ELF-1 (cell line): ENCODE data around the gene RABGAP1.
A peak's percentile ranks its signal among the peaks of the same experiment; 100 is the strongest.

Experiments used
- DNase-seq: peaks from one replicate; pipeline ENCODE4 v3.0.0-alpha.2; 2016; ENCODE audit warnings: low read depth, low spot score

Gene RABGAP1

DNA sequence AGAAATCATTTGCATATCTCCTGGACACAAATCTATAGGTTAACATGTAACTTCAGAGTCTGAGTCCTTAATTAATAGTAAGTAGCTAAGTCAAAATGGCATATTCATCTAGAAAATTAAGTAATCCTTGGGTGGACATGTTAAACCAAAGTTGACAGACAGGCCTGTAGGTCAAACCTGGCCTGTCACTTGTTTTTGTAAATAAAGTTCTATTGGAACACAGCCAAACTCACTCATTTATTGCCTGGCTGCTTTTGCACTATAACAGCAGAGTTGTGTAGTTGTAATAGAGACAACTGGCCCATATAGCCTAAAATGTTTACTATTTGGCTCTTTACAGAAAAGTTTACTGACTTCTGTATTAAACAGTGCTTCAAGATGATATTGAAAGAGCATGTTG is 68.1 kb downstream of the RABGAP1 start:
- no peak for DNase-seq

DNA sequence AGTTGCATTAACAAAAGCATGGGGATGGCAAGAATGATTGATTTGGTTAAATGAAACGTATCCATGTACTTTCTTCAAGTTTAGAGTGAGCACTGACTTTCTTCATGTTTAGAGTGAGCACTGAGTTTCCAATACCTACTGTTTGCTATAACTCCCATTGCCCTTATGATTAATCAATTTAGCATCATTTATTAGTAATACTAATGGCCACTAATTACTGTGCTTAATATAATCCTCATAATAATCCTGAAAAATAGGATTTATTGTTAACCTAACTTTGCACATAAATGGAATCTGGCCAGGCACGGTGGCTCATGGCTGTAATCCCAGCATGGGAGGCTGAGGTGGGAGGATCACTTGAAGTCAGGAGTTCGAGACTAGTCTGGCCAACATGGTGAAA is 70.6 kb downstream of the RABGAP1 start:
- DNase-seq: no peak

DNA sequence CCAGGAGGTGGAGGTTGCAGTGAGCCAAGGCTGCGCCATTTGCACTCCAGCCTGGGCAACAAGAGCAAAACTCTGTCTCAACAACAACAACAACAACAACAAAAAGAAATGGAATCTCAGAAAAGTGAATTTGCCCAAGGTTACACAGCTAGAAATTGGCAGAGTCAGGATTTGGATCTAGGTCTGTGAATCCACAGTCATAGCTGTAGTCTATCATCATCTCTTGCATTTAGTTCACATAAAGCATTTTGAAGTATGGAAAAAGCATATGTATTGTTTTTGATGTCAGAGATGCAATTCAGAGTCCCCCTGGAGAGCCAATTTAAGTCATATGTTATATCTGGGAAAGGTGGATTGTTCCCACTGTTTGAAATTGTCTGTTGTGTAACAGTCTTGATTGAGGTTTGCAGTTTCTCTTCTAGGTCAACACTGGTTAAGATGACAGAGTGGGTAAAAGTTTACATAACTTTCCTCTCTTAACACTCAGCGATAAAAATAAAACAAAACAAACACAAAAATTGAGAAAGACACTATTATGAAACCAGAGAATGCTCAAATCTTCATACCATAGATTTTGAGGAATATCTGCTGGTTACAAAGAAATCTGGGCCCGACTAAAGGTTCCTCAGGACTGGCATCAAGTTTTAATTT is 71.2 kb downstream of the RABGAP1 start:
- no peak for DNase-seq

DNA sequence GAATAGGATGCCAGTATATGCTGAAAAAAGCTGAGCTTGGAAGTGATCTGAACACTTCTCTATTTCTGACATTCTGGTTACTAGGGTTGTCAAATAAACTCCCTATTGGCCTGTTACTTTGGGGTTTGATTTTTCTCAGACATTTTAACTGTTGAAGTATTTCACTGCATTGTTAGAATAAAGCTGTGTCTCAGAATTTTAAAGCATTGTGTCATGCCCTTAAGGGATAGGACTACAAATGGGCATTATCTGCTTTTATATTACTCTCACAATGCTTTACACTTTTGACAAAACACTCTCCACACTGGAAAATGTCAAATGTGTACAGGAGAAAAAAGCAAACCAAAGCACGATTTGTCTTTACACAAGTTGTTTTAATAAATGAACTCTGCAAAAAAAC is 75.8 kb downstream of the RABGAP1 start:
- no peak for DNase-seq

DNA sequence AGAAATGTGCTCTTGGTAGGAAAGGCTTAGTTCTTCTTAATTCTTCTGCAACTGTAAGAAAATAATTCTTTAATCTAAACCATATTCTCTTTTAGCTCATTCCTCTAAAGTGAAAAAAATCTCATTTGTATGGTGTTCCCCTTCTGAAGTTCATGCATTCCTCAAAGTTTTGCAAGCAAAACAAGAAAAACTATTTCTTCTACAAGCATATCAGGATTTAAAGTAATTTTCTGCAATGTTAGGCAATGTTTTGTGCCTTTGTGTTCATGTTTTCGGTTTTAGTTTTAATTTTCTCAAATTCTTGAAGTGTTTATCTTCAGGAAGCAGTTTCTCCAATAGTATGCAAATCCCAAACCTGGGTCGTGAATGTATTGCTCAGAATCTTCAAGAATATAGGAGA is 80.0 kb downstream of the RABGAP1 start:
- DNase-seq: no peak

DNA sequence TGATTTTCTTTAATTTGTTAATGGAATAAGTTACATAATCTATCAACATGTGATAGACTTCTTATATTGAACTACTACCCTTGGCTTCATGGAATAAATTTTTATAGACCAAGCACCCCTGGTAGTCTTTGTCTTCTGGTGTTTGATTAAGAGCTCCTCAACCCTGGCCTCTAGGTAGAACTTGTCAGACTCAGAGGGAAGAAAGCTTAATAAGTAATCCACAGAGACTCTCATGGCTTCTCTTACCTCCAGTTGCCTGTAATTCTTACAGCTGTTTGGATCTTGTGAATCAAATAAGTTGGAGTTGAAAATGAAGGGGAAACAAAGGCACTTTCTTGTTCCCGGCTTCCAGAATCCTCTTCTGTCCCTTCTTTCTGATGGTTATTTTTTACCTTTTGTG is 85.6 kb downstream of the RABGAP1 start:
- DNase-seq: no peak

DNA sequence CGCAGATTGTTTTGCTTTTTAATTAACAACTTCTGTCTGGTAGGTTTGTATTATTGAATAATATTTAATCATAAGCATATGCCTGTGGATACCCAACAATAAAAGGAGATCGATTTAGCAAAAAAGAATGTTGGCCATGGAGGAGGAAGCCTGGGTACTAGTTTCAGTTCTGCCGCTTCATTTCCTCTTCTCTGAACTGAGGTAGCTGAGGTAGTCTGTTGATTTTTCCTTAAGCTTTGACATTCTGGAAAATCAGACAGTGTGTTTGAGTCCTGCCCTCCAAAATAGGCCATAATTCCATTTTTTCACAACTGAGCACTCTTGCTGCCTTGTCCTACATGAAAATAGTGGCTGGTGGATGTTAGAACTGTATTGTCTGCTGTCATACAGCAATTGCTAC is 86.7 kb downstream of the RABGAP1 start:
- no peak for DNase-seq

DNA sequence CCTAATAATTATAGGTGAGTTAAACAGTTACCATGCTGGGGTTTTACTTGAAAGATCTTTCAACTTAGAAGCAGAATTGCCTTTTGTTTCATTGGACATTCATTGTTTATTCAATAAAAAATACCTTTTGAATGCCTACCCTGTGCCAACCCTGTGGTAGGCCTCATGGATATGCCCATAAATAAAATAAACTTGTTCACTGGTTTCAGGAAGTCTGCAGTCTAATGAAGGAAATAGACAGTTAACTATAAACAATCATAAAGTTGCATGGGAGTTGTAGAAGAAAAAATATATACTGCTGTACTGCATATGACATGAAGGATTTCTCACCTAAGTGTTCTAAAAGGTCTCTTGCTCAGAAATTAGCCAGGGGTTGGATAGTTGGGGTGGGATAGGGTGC is 87.3 kb downstream of the RABGAP1 start:
- DNase-seq: no peak

DNA sequence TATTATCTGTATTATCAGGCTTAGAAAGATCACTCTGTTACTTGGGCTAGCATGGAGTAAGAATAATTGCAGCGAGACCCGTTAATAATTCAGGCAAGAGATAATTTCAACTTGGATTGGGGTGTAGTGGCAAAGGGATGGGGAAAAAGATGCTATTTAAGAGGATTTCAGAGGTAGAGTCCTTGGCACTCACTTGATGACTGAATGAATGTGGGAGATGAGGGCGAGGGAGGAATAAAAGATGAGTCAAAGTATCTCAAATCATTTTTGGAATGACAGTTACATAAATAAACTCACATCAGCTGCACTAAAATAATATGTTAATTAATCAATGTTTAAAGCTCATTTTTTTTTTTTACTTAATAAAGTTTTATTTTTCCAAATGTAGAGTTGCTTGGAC is 88.2 kb downstream of the RABGAP1 start:
- no peak for DNase-seq

DNA sequence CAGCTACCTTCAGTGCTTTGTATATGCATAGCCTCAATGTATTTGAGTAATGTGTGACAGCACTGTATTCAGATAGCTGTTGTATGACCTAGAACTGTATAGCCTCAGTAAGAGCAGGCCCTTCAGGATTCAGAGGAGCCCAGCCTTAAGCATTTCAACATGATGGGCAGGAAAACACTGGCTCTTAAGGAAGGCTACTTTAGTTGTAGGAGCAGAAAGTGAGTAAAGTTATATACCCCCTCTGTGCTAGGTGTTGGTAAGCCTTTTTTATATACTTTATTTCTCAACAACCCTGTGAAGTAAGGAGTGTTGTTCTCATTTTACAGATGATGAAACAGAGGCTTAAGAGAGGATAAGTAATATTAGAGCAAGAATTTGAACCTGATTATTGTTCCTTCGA is 91.1 kb downstream of the RABGAP1 start:
- no peak for DNase-seq

DNA sequence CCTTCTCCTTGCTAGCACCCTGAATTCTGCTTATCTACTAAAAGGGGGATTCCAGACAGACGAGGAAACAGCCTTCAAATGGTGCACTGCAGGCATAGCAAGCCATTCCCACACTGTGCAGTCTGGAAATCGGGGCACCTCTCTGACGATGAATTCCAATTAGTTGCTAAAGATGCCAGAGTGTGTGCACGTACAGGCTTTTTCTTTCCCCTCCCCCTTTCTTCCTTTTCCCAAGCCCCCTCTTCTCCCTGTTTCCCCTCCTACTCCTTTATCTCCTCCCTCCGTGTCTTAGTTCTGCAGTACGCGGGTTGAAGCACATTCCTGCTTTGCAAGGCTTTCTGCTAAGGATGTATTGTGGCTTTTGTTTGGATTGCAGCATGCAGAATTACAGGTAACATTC is 92.5 kb downstream of the RABGAP1 start, which contains the start of gene GPR21:
Gene GPR21, plus strand, starts transcription at position 316 of the 400 bp plus-strand sequence. CDS start 900 bp downstream, outside the sequence.
- peak; percentile 14 for DNase-seq

DNA sequence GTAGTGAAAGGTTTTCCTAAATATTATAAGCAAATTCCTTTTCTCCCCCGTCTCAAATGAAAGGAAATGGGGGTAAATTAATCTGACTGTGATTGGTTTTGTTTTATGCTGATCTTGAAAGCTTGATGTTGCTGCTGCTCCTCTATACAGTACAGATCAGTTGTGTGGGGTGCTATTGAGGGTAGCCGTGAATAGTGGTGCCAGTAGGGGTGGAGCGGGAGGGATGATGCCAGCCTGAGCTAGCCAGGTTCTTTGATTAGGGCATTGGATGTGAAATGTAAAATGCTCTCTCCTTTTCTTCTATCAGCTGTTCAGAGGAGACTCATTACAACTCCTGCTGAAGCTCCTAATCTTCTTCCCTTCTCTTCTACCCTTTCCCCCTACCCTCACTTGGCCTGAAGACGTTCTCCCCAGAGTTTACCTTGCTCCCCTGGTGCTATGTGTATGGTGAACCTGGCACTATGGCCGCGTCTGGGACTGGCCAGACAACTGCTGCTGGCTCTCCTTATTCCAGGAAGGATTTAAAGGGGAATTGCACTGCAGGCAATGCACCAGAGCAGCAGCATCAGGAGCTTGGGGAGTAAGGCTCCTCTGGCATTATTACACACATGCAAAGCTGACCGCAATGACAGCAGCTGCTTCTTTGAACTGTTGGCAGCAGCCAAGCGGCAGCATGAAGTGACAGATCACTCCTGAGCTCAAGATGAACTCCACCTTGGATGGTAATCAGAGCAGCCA is 93.2 kb downstream of the RABGAP1 start:
- DNase-seq: no peak

DNA sequence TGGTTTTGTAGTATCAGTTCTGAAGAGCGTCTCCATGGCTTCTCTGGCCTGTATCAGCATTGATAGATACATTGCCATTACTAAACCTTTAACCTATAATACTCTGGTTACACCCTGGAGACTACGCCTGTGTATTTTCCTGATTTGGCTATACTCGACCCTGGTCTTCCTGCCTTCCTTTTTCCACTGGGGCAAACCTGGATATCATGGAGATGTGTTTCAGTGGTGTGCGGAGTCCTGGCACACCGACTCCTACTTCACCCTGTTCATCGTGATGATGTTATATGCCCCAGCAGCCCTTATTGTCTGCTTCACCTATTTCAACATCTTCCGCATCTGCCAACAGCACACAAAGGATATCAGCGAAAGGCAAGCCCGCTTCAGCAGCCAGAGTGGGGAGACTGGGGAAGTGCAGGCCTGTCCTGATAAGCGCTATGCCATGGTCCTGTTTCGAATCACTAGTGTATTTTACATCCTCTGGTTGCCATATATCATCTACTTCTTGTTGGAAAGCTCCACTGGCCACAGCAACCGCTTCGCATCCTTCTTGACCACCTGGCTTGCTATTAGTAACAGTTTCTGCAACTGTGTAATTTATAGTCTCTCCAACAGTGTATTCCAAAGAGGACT is 94.2 kb downstream of the RABGAP1 start:
- DNase-seq: no peak

DNA sequence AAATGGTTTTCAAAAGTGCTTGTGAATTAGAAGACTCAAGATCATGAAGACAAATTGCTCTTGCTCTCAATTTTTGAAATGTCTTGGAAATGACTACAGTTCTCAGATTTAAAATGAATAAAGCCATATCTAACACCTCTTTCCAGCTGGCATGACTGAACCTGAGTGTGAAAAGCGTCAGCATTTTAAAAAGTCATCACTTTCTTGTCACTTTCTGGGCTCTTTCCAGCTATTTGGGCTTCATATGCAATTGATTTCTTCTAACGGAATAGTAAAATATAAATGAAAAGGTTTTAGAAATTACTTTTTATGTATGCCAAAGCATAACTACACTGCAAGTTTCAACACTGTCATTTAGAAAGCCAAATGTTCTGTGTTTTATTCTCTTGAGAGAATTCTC is 95.0 kb downstream of the RABGAP1 start:
- DNase-seq: no peak

DNA sequence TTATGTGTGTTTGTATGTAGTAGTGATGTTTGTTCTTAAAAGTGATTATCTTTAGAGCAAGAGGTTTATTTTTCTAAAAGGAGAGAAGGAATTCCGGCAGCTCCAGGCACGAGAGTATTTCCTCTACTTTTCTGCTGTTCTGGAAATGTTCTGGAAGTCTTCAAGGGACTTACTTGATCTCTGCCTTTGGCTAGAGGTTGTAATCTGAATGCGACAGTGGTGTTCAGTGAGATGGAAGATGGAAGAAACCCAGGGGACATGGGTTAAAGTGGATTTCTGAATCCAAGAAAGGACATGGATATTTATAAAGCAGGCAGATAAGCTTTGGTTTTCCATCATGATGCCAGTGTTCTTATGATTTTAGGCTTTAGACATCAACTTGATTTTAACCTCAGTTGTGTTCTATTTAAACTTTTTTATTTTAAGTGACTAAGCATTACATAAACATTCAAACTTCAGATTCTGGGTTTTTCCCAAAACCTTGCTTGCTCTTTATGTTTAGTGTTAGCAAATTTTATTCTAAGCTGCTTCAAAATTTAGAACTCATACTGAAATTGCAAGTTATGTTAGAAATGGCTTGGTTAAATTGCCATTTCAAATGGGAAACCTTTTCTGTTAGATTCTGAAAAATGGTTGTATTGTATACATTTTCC is 96.2 kb downstream of the RABGAP1 start:
- DNase-seq: no peak

DNA sequence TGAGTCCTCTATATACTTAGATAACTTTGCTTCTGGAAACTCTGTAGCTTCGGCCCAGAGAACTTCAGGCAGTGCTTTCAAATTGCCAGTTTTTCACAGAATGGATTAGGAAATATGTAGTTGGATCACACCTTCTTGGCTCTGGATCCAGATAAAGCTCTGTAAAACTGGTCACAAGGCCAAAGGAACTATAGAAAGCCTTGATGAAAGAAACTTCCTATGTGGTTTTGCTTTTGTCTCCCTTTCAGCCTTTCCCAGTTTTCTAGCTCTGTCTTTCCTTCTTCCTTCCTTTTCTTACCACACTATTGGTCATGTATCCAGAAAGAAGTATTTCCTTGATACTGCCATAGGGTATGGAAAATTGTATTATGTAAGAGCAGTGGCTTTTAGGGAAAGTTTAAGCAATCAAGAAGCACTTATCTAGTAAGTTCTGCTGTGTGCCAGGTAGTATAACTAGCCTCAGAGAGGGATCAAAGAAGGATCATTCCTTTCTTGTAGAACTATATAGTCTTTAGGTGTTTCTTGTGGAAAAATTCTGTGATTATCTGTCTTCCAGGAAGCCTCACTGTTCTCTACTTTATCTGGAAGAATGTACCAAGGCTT is 98.9 kb downstream of the RABGAP1 start:
- no peak for DNase-seq

DNA sequence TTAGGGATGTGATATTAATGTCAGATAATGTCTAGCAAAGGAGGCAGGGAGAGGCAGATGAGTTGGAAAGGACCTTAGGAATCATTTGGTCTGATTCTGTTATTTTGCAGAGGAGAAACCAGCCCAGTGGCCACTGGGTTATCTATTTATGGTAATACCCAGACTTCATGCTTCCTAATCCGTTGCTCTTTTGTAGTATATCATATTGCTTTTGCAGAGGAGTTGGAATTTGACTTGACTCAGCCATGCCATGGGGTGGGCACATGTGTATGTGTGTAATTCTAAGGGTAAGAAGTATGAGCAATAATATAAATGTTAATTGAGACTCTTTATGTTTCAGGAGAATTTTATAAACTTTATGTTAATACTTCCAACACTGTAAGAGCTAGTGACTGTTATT is 100.0 kb downstream of the RABGAP1 start:
- DNase-seq: no peak

DNA sequence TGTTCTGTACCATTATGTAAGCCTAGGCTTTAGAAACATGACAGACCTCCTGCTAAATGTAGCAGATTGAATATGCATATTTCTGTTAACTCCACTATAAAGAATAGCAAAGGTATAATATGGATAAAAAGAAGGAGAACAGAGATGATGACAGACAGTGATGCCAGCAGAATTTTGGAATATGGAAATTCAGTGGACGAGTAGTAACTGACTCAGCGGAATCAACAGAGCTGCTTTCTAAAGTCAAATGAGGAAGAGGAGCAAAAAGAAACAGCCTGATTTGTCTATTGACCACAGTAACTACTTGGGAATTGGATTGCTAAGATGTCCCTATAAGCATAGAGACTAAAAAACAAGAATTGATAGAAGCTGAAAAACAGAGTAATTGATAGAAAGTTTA is 100.7 kb downstream of the RABGAP1 start:
- no peak for DNase-seq

DNA sequence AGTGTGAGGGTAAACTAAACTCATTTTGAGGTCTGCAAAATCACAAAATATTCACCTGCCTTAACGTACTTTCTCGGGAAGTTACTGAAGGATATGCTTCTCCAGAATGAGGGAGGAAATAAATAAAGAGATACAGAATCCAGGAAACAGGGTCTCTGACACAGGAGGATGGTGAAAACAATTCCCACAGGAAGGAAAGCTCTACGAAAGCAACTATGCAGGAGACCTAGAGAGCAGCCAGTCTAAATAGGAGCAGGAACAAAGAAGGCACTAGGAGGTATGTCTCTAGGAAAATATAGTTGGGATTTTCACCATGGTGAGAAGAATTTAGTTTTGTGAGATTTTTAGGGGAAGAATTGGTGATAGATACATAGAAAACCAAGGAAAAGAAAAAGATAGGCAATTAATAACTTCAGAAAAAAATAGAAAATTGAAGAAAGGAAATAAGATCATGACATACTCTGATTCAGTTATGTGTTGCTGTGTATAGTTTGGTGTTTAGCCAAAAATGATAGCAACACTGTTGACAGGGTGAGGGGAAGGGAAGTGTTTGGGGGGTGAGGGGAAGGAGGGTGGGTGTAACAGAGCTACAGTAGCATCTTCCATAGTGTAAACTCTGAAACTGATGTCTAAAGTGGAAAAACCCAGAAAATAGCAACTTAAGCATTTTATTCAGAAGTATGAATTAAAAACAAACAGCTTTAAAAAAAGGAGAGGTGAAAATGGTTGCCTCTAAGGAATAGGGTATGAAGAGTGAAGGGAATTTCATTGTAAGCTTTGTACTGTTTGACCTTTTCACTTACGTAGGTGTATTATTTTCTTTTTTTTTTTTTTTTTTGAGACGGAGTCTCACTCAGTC is 102.5 kb downstream of the RABGAP1 start:
- DNase-seq: no peak

DNA sequence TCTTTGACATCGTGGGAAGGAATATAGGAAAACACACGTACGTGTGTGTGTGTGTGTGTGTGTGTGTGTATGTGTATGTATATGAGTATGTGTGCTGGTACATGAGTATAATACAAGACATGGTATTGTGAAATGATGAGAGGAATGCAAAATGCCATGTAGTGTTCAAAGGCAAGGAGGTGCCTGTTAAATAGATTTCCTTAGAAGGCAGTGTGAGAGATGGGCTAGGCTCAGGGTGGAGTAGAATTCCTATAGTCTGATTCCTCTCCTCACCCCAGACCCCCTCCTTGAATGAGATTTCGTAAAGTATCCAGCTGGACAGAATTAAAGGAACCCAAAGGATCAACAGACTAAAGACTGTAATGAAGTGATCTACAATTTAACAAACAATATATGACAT is 103.8 kb downstream of the RABGAP1 start:
- DNase-seq: no peak
